OCI-LY1 (cell line): ENCODE data around the gene CETN3.

Experiments
- H2AFZ ChIP-seq: fragments of 200-600 bp; sonication (generic), shearing (Covaris generic); 2 replicates; pipeline ENCODE4 v1.6.0; 2014; ENCODE audit warnings: antibody characterized with exemption, mild to moderate bottlenecking, low read length
- H3F3A ChIP-seq: fragments of 200-600 bp; sonication (generic), shearing (Covaris generic); 2 replicates; pipeline ENCODE4 v1.6.0; 2014; ENCODE audit warnings: mild to moderate bottlenecking, antibody characterized with exemption, low read length, moderate library complexity; ENCODE audit not compliant: insufficient read depth
- H3K27ac ChIP-seq: fragments of 200-600 bp; sonication (generic); 2 replicates; pipeline ENCODE4 v1.5.1; 2014; ENCODE audit warnings: low read length, mixed run types, mild to moderate bottlenecking, low read depth; ENCODE audit not compliant: poor library complexity, severe bottlenecking
- H3K27me3 ChIP-seq: fragments of 200-600 bp; sonication (generic); 2 replicates; pipeline ENCODE4 v1.6.0; 2014; ENCODE audit warnings: antibody characterized with exemption, mild to moderate bottlenecking, low read length, moderate library complexity; ENCODE audit not compliant: insufficient read depth
- H3K36me3 ChIP-seq: fragments of 200-600 bp; sonication (generic); 2 replicates; pipeline ENCODE4 v1.6.1; 2014; ENCODE audit warnings: mild to moderate bottlenecking, antibody characterized with exemption, low read length, moderate library complexity, mixed read lengths; ENCODE audit not compliant: insufficient read depth
- H3K4me1 ChIP-seq: fragments of 200-600 bp; sonication (generic); 2 replicates; pipeline ENCODE4 v1.5.1; 2014; ENCODE audit warnings: mild to moderate bottlenecking, low read length, moderate library complexity; ENCODE audit not compliant: insufficient read depth, severe bottlenecking
- H3K4me2 ChIP-seq: fragments of 200-600 bp; sonication (generic), shearing (Covaris generic); 2 replicates; pipeline ENCODE4 v1.6.1; 2014; ENCODE audit warnings: low read length
- H3K4me3 ChIP-seq: fragments of 200-600 bp; sonication (generic); 2 replicates; pipeline ENCODE4 v1.5.1; 2014; ENCODE audit warnings: low read length, low read depth, mild to moderate bottlenecking, mixed read lengths; ENCODE audit not compliant: poor library complexity, severe bottlenecking
- H3K79me2 ChIP-seq: fragments of 200-600 bp; shearing (Covaris generic); 2 replicates; pipeline ENCODE4 v1.6.1; 2016; ENCODE audit warnings: mixed run types, low read length, mixed read lengths; ENCODE audit not compliant: insufficient read depth
- H3K9ac ChIP-seq: fragments of 200-600 bp; sonication (generic), shearing (Covaris generic); 2 replicates; pipeline ENCODE4 v1.6.1; 2014; ENCODE audit warnings: mild to moderate bottlenecking, low read length, mixed read lengths
- H3K9me2 ChIP-seq: fragments of 200-600 bp; sonication (generic), shearing (Covaris generic); 2 replicates; pipeline ENCODE4 v1.6.1; 2014; ENCODE audit warnings: low read depth, mild to moderate bottlenecking, low read length, mixed read lengths
- H3K9me3 ChIP-seq: fragments of 200-600 bp; shearing (Covaris generic); 2 replicates; pipeline ENCODE4 v1.6.1; 2014; ENCODE audit warnings: low read length, mixed read lengths
- H4K20me1 ChIP-seq: fragments of 200-600 bp; sonication (generic), shearing (Covaris generic); 2 replicates; pipeline ENCODE4 v1.6.0; 2016; ENCODE audit warnings: mild to moderate bottlenecking, low read length; ENCODE audit not compliant: insufficient read depth
- CTCF ChIP-seq: fragments of 200-600 bp; sonication (generic), shearing (Covaris generic); IDR thresholded peaks from 2 replicates; pipeline ENCODE4 v1.5.1; 2017; ENCODE audit warnings: mild to moderate bottlenecking, antibody characterized with exemption, low read length, moderate library complexity, mixed read lengths
- EZH2 ChIP-seq: fragments of 200-600 bp; sonication (generic), shearing (Covaris generic); IDR thresholded peaks from 2 replicates; pipeline ENCODE4 v1.8.0; 2017; ENCODE audit warnings: borderline replicate concordance, mixed run types, mild to moderate bottlenecking, antibody characterized with exemption, low read length, moderate library complexity, mixed read lengths

CETN3 gene

GRCh38 chr5:90387508-90387907 is 22.0 kb downstream of the CETN3 start:
- Histone ChIP-seq H3K27ac (no peak overlapping the region), H3K36me3 (peaks cover 5% of the 10 kb centered on the region), H3K4me1 (no peaks in the 10 kb centered on the region), H4K20me1 (no peaks in the 10 kb centered on the region), H3K9me3 (no peaks in the 10 kb centered on the region), H3F3A (no peaks in the 10 kb centered on the region), H3K27me3 (no peaks in the 10 kb centered on the region), H2AFZ (no peak overlapping the region), H3K79me2 (no peaks in the 10 kb centered on the region), H3K9me2 (no peaks in the 10 kb centered on the region), H3K9ac (no peak overlapping the region), H3K4me2 (no peak overlapping the region), H3K4me3 (no peak overlapping the region)
- TF ChIP-seq EZH2 = no peak
- no peak for TF ChIP-seq CTCF

- Histone ChIP-seq H4K20me1 (no peaks in the 10 kb centered on the region), H3K4me3 (no peak overlapping the region), H3K27me3 (no peaks in the 10 kb centered on the region), H3K4me2 (no peak overlapping the region), H3K36me3 (no peaks in the 10 kb centered on the region), H3K4me1 (no peaks in the 10 kb centered on the region), H3K27ac (no peak overlapping the region), H3K9ac (no peak overlapping the region), H2AFZ (no peak overlapping the region), H3F3A (no peaks in the 10 kb centered on the region), H3K9me3 (no peaks in the 10 kb centered on the region), H3K79me2 (no peaks in the 10 kb centered on the region), H3K9me2 (no peaks in the 10 kb centered on the region)
- peak; percentile 44 for TF ChIP-seq CTCF
- no peak for TF ChIP-seq EZH2
These were observed 23.4 kb downstream of the CETN3 start for GRCh38 chr5:90386099-90386710.

- H3K27me3 ChIP-seq = no peaks in the 10 kb centered on the region
- TF ChIP-seq CTCF (no peak), EZH2 (no peak)
These were observed 25.2 kb downstream of the CETN3 start for GRCh38 chr5:90384389-90384788.

More at GRCh38 chr5:90384389-90384788, 25.2 kb downstream of the CETN3 start:
- no peak overlapping the region for H3K4me3 ChIP-seq
- no peak overlapping the region for H2AFZ ChIP-seq
- H3K9ac ChIP-seq = no peak overlapping the region
- H4K20me1 ChIP-seq = no peaks in the 10 kb centered on the region
- no peaks in the 10 kb centered on the region for H3K9me3 ChIP-seq
- no peaks in the 10 kb centered on the region for H3F3A ChIP-seq
- H3K4me1 ChIP-seq = no peaks in the 10 kb centered on the region
- H3K9me2 ChIP-seq = no peaks in the 10 kb centered on the region
- H3K79me2 ChIP-seq = no peaks in the 10 kb centered on the region
- H3K4me2 ChIP-seq = no peak overlapping the region
- no peak overlapping the region for H3K27ac ChIP-seq
- H3K36me3 ChIP-seq = no peaks in the 10 kb centered on the region
